Stimulated activated CD4-positive, alpha-beta T cell treated with anti-CD3 and anti-CD28 coated beads, Interleukin-1b, Interleukin-23, amount 100 ng/mL, for 1 hour (primary cell): ENCODE results near the gene ENOPH1.

Experiments used
- DNase-seq, 2 donors: peaks; one replicate each; pipeline ENCODE4 v3.0.0-alpha.2; 2020; ENCODE audit warnings: low read depth in 2 of 2

The ENOPH1 gene

DNA sequence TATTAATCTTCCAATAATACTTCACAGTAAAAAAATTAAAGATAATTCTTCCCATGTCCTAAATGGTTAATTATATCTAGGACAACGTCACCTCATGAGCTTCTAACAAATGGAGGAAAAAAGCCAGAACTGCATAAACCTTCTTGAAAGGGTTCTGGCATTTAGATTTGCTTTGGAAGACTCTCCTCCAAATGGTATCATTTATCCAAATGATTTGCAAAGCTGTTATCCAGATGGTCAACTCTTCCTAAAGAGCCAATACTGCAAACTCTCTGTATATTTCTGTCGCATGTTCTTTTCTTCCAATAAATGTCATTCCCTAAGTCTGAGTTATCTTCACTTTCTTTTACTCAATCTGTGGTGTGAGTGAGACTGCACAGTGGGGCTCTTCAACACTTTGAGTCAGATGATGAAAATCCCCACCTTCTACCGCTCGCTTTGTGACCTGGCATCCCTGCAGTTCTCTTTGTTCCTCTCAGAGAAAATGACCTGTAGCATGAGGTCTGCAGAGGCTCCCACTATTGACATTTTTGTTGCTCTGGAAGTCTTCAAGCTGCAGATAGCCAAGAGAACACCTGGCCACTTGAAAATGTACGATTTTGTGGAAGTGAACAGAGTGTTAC lies 78.5 kb downstream of the ENOPH1 start:
- DNase-seq, result no peak

DNA sequence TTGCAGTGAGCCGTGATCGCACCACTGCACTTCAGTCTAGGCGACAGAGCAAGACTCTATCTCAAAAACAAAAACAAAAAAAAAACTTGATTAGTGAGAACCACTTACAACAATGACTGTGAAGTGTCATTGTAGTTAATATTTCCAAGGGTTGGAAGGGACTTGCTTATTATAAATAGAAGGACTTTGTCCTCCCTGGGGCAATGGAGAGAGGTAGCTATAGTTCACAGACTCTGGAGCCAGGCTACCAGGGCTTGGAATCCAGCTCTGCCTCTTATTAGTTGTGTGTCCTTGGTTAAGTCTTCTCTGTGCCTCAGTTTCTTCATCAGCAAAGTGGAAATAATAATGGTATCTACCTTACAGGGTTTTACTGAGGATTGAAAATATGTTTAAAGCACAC lies 79.8 kb downstream of the ENOPH1 start:
- DNase-seq, result no peak
